Fibroblast of lung (primary cell): ENCODE results near the gene HYAL2.

ENCODE experiments used
- EZH2 ChIP-seq: IDR thresholded peaks from 2 replicates; pipeline ENCODE4 v1.5.1; 2012; ENCODE audit warnings: low read length, control low read depth, mild to moderate bottlenecking; ENCODE audit errors: missing control alignments
- TF ChIP-seq, protein P1 (sequence below), 2 donors: IDR thresholded peaks in 1 of 2; conservative IDR thresholded peaks in 1 of 2; 1 replicate in 1 of 2; 2 replicates in 1 of 2; pipeline ENCODE4 v1.5.1; 2011 to 2012; ENCODE audit warnings: low read length in 2 of 2, control low read depth in 1 of 2, inconsistent platforms in 1 of 2, low read depth in 1 of 2, mild to moderate bottlenecking in 1 of 2

DNA sequence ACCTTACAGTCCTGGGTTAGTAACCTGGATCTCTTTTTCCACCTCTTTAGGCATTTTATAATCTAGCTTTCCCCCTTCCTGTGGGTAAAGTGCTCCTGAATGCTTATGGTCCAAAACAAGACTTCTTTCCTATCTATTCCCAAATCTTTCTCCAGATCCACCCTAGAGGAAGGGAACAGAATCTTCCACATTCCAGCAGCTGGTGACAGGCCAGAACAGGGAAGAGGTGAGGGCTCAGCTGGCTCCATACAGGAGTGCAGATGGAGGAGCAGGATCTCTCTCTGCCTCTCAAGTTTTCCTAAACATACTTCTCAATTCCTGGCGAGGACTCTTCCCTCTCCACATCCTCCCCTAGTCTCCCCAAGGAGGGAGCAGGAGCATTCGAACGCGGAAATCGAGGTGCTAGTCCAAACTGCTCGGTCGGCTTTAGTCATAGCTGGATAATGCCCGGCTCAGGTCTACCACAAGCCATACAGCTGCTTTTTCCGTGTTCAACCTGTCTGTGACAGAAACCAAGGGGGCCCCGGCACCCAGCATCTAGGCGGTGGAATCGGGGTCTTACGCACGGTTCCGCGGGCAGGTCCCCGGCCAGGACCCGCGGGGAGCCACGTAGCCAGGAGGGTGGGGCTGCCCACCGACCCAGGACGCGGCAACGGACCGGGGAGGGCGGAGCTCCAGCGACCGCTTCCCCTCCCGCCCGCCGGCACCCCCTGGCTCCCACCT lies 14.1 kb upstream of the HYAL2 start:
- TF ChIP-seq, protein P1, sequence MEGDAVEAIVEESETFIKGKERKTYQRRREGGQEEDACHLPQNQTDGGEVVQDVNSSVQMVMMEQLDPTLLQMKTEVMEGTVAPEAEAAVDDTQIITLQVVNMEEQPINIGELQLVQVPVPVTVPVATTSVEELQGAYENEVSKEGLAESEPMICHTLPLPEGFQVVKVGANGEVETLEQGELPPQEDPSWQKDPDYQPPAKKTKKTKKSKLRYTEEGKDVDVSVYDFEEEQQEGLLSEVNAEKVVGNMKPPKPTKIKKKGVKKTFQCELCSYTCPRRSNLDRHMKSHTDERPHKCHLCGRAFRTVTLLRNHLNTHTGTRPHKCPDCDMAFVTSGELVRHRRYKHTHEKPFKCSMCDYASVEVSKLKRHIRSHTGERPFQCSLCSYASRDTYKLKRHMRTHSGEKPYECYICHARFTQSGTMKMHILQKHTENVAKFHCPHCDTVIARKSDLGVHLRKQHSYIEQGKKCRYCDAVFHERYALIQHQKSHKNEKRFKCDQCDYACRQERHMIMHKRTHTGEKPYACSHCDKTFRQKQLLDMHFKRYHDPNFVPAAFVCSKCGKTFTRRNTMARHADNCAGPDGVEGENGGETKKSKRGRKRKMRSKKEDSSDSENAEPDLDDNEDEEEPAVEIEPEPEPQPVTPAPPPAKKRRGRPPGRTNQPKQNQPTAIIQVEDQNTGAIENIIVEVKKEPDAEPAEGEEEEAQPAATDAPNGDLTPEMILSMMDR (conservative IDR thresholded peaks at IDR 0.05 in 1 of 2, IDR thresholded peaks at IDR 0.05 in 1 of 2; ENCODE audit: low read depth in 1 of 2, low read length in 2 of 2), result no peak
- no peak for TF ChIP-seq EZH2
